Right ventricle myocardium superior (tissue), 1 donor: ENCODE data around the gene PTEN. TPM values are rescaled to one million over a fixed set of nuclear protein-coding genes. Genes with fewer than 3 reads are reported as not detected.
"Not testable (repeated sequence)": the region's sequence is repeated elsewhere in the genome, so short reads cannot be mapped to it uniquely, and the experiment has no call there.

Source experiments
- ATAC-seq: fragments of 200-7000 bp; cut with Tn5 transposase; one replicate; pipeline ENCODE4 v1.9.1; 2020; ENCODE audit warnings: mild to moderate bottlenecking; ENCODE audit not compliant: poor library complexity
- DNase-seq: peaks from one replicate; pipeline ENCODE4 v3.0.0-alpha.2; 2020
- intact Hi-C: fragments of 100-400 bp; cut with DNase I; formaldehyde crosslinking; loops from one replicate; pipeline ENCODE4 v1.11.2; 2022
- total RNA-seq: library from RNA; stranded (reverse); fragmentation: NEBNext Ultra II Directional; extraction: Animal tissue kit (Norgen Biotek cat#: 25700); gene quantifications from one replicate; pipeline ENCODE4 v1.2.1, GENCODE V29; 2021
- donor health status: DM: no; HTN: yes; CAD: no; lungs with severe emphysema.

PTEN gene
- total RNA-seq, 1 donor from 2014 or later, result 54.3 TPM

GRCh38 chr10:87843714-87844113 is 19.7 kb upstream of the PTEN start:
- intact Hi-C loops, result no loop called here
- ATAC-seq (no peak), DNase-seq (no peak)

GRCh38 chr10:87844837-87845623 is 18.4 kb upstream of the PTEN start:
- DNase-seq, result no peak
- intact Hi-C loops, result loop anchor here (5.0 kb wide), 1 partner anchor 267 kb away; no protein-coding TSS in a partner anchor

GRCh38 chr10:87845624-87845998 is 17.8 kb upstream of the PTEN start:
- intact Hi-C loops, result loop anchor here (5.0 kb wide), 1 partner anchor 267 kb away; no protein-coding TSS in a partner anchor
- no peak for ATAC-seq
- DNase-seq, result no peak

More at GRCh38 chr10:87844837-87845623, 18.4 kb upstream of the PTEN start:
- ATAC-seq, result no peak

DNA sequence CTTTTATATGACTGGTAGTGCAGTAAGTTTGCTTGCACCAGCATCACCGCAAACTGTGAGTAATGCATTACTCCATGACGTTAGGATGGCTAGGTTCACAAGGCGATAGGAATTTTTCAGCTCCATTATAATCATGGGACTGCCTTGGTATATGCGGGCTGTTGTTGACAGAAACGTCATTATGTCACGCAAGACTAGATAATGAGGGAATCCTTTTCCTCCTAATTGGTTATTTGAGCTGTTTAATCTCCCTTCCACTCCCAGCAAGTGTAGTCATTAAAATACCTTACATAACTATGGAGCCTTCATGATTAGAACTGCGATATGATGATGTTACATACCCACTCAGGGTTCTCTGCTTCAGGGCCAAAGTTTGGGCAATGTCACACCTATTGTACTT is 17.4 kb upstream of the PTEN start:
- DNase-seq (no peak), ATAC-seq (peak; percentile 41)
- intact Hi-C loops, result loop anchor here (5.0 kb wide), 1 partner anchor 266 kb away; no protein-coding TSS in a partner anchor

- ATAC-seq, DNase-seq: not testable (repeated sequence)
- intact Hi-C loops, result loop anchor here (5.0 kb wide), 1 partner anchor 266 kb away; no protein-coding TSS in a partner anchor
Measured at GRCh38 chr10:87846711-87847110, 16.7 kb upstream of the PTEN start.

GRCh38 chr10:87847550-87847949 is 15.9 kb upstream of the PTEN start:
- ATAC-seq (no peak), DNase-seq (no peak)
- intact Hi-C loops, result loop anchor here (5.0 kb wide), 1 partner anchor 265 kb away; no protein-coding TSS in a partner anchor

DNA sequence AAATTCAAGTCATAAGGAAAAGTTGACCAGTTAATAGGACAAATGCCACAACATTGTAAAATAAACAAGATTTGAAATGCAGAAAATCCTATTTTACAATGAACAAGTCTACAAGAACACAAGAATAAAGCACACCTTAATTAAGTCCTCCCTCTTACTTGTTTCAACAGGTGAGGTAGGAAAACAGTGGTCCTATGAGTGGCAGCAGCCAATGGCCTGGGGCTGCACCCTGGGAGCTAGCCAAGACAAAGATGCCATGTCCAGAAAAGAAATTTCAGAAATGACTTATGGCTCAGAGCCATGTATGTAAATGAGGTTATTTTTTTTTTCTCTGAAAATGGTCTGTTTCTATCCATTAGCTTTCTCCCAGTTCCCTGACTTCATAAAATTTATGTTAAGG is 14.4 kb upstream of the PTEN start:
- DNase-seq, result no peak
- no peak for ATAC-seq
- intact Hi-C loops, result loop anchor here (5.0 kb wide), 1 partner anchor 263 kb away; no protein-coding TSS in a partner anchor

- peak; percentile 98 for ATAC-seq
- intact Hi-C loops, result no loop called here
Measured at GRCh38 chr10:87850742-87851205, 12.7 kb upstream of the PTEN start.

DNA sequence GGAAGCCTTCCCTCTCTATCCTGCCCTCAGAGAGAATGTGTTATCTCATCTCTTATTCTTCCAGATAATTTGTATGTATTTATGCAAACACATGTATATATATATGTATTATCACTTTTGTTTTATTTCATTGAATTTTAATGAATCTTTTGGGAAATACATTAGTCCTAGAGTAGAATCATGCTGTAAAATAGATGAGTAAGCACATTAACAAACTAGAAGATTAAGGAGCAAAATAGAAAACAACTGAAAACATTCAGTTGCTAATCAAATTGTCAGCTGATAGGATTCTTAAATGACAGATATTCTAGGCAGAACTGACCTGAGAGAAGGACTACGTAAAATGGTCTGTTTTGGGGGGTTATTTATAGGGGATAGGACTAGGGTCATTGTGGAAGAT is 11.3 kb upstream of the PTEN start:
- DNase-seq (no peak), ATAC-seq (no peak)
- intact Hi-C loops, result no loop called here

More at GRCh38 chr10:87850742-87851205, 12.7 kb upstream of the PTEN start:
- peak; percentile 50 for DNase-seq

- intact Hi-C loops, DNase-seq: not testable (repeated sequence)
Measured at GRCh38 chr10:87855247-87855646, 8.2 kb upstream of the PTEN start.

DNA sequence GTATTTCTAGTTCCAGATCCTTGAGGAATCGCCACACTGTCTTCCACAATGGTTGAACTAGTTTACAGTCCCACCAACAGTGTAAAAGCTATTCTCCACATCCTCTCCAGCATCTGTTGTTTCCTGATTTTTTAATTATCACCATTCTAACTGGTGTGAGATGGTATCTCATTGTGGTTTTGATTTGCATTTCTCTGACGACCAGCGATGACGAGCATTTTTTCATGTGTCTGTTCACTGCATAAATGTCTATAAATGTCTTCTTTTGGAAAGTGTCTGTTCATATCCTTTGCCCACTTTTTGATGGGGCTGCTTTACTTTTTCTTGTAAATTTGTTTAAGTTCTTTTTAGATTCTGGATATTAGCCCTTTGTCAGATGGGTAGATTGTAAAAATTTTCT is 7.8 kb upstream of the PTEN start:
- intact Hi-C loops, DNase-seq, ATAC-seq: not testable (repeated sequence)

More at GRCh38 chr10:87855247-87855646, 8.2 kb upstream of the PTEN start:
- not testable (repeated sequence) for ATAC-seq

DNA sequence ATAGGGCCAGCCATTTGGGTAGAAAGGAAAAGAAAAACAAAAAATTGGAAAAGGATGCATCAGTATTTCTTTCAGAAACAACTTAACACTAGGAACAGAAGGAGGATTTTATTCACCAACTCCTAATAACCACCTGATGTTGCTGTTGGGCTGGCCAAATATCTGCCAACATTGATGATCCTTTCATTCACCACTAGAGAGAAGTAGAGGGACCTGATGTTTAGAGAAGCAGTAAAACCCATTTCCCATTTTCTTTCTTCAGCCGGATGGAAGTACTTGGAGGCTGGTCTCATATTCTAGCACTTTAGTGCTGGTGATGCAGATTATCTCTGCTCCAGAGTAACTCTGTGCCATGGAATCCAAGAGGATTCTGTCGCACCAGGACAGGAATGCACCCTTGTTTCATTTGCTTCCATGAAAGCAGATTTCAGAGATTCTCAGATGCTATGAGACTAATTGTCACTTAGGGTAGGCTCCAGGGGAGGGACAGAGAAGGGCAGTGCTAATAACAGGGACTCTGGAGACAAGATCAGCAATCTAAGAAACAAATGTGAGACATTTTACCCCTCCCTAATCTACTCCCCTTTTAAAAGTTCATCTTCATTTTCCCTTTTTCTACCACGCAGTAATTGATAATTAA is 3.1 kb upstream of the PTEN start:
- ATAC-seq, result no peak
- no peak for DNase-seq
- intact Hi-C loops, result loop anchor here (5.0 to 10.0 kb wide), 5 partner anchors 55 to 692 kb away; no protein-coding TSS in a partner anchor

- ATAC-seq (no peak), DNase-seq (no peak)
- intact Hi-C loops, result loop anchor here (5.0 to 10.0 kb wide), 5 partner anchors 54 to 691 kb away; no protein-coding TSS in a partner anchor
Measured at GRCh38 chr10:87860816-87861403, 2.5 kb upstream of the PTEN start.

- peak; percentile 89 for DNase-seq
- peak; percentile 67 for ATAC-seq
- intact Hi-C loops, result loop anchor here (5.0 to 10.0 kb wide), 5 partner anchors 53 to 691 kb away; no protein-coding TSS in a partner anchor
Measured at GRCh38 chr10:87861566-87861952, 1.9 kb upstream of the PTEN start.

GRCh38 chr10:87861953-87862678 is 1.3 kb upstream of the PTEN start:
- intact Hi-C loops, result loop anchor here (5.0 to 10.0 kb wide), 5 partner anchors 53 to 690 kb away; no protein-coding TSS in a partner anchor
- peak; percentile 89 for ATAC-seq
- peak; percentile 98 for DNase-seq

- ATAC-seq (peak; percentile 0), DNase-seq (no peak)
- intact Hi-C loops, result loop anchor here (5.0 to 10.0 kb wide), 5 partner anchors 52 to 690 kb away; no protein-coding TSS in a partner anchor
Measured at GRCh38 chr10:87862679-87863052, 759 bp upstream of the PTEN start.

DNA sequence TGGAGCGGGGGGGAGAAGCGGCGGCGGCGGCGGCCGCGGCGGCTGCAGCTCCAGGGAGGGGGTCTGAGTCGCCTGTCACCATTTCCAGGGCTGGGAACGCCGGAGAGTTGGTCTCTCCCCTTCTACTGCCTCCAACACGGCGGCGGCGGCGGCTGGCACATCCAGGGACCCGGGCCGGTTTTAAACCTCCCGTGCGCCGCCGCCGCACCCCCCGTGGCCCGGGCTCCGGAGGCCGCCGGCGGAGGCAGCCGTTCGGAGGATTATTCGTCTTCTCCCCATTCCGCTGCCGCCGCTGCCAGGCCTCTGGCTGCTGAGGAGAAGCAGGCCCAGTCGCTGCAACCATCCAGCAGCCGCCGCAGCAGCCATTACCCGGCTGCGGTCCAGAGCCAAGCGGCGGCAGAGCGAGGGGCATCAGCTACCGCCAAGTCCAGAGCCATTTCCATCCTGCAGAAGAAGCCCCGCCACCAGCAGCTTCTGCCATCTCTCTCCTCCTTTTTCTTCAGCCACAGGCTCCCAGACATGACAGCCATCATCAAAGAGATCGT is 598 bp downstream of the PTEN start:
- intact Hi-C loops, result loop anchor here (5.0 to 10.0 kb wide), 5 partner anchors 51 to 688 kb away; no protein-coding TSS in a partner anchor
- not testable (repeated sequence) for ATAC-seq
- peak; percentile 56 for DNase-seq
